Measurements from ENCODE around the gene TFR2.

- TF ChIP-seq CTCF (IDR thresholded peaks at IDR 0.05) (no peak), POLR2A (IDR thresholded peaks at IDR 0.05) (no peak)
Measured at GRCh38 chr7:100595188-100595587, 46.2 kb downstream of the TFR2 start.
